ENCODE measurements around the gene SEC24D.

DNA sequence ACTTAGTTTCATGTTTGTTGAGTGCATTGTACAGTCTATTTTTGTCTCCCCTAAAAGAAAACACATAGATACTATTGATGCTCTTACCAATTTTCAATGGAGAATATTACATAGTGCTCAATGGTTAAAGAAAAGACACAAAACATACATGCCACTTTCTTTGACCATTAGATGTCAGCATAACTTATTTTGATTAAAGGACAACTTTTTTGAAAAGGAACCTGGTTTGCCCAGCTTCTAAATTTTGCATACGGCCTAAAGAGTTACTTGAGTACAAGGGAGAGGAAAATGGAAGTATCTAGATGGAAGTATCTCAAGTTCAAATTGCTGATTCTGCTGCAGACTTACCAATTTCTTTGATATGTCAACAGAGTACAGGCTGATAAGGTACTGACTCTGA, 82.2 kb downstream of the SEC24D start:
- TF ChIP-seq, protein P1, sequence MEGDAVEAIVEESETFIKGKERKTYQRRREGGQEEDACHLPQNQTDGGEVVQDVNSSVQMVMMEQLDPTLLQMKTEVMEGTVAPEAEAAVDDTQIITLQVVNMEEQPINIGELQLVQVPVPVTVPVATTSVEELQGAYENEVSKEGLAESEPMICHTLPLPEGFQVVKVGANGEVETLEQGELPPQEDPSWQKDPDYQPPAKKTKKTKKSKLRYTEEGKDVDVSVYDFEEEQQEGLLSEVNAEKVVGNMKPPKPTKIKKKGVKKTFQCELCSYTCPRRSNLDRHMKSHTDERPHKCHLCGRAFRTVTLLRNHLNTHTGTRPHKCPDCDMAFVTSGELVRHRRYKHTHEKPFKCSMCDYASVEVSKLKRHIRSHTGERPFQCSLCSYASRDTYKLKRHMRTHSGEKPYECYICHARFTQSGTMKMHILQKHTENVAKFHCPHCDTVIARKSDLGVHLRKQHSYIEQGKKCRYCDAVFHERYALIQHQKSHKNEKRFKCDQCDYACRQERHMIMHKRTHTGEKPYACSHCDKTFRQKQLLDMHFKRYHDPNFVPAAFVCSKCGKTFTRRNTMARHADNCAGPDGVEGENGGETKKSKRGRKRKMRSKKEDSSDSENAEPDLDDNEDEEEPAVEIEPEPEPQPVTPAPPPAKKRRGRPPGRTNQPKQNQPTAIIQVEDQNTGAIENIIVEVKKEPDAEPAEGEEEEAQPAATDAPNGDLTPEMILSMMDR (conservative IDR thresholded peaks at IDR 0.05; ENCODE audit: low read depth, low read length), result no peak
- TF ChIP-seq EZH2phosphoT487 (IDR thresholded peaks at IDR 0.05; ENCODE audit: borderline replicate concordance, low read length), result no peak
- TF ChIP-seq EZH2 (IDR thresholded peaks at IDR 0.05; ENCODE audit: low read length, unreplicated experiment), result no peak

Measured in PC-3 (cell line).